ENCODE measurements around the gene CCDC187.

DNA sequence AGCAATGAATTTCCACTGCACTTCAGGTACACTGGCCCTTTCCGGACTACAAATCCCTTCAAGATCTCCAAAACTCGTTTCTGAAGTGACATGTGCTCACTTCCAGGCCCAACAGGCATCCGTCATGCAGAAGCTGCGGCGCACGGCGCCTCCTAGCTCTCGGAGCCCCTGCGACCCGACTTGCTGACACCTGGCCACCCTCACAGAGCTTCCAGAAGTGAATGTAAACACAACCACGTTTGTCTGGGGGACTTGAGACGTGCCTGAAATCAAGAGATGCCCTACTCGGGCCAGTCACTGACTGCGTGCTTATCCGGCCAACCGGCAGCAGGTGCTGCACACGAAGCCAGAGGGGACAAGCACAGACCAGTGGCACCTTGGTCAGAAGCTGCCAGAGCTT, 94.1 kb downstream of the CCDC187 start:
- no peak for TF ChIP-seq CHD1 (IDR thresholded peaks at IDR 0.05; ENCODE audit: low read depth, low read length)
- no peak for TF ChIP-seq SMC3 (IDR thresholded peaks at IDR 0.05; ENCODE audit: low read depth, low read length)
- TF ChIP-seq, protein P1, sequence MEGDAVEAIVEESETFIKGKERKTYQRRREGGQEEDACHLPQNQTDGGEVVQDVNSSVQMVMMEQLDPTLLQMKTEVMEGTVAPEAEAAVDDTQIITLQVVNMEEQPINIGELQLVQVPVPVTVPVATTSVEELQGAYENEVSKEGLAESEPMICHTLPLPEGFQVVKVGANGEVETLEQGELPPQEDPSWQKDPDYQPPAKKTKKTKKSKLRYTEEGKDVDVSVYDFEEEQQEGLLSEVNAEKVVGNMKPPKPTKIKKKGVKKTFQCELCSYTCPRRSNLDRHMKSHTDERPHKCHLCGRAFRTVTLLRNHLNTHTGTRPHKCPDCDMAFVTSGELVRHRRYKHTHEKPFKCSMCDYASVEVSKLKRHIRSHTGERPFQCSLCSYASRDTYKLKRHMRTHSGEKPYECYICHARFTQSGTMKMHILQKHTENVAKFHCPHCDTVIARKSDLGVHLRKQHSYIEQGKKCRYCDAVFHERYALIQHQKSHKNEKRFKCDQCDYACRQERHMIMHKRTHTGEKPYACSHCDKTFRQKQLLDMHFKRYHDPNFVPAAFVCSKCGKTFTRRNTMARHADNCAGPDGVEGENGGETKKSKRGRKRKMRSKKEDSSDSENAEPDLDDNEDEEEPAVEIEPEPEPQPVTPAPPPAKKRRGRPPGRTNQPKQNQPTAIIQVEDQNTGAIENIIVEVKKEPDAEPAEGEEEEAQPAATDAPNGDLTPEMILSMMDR (conservative IDR thresholded peaks at IDR 0.05; ENCODE audit: low read depth, low read length): no peak
- TF ChIP-seq POLR2A (IDR thresholded peaks at IDR 0.05; ENCODE audit: low read depth, low read length): no peak
- no peak for TF ChIP-seq MAFK (IDR thresholded peaks at IDR 0.05; ENCODE audit: low read depth, low read length)
- TF ChIP-seq RAD21 (IDR thresholded peaks at IDR 0.05; ENCODE audit: low read length): no peak
